Keratinocyte (primary cell): ENCODE measurements around the gene LHX3. TPM values are rescaled to one million over a fixed set of nuclear protein-coding genes. Genes with fewer than 3 reads are reported as not detected.

Experiments used
- DNase-seq: peaks from one replicate; pipeline ENCODE4 v3.0.0-alpha.2; 2011; ENCODE audit warnings: low read depth, missing footprints, low spot score
- FAIRE-seq: peaks from 2 replicates; lab custom pipeline; 2011; peaks lifted over from hg19 to GRCh38; lab: Jason Lieb, UNC
- H2AFZ ChIP-seq: 2 replicates; pipeline ENCODE4 v1.6.0; 2012; ENCODE audit warnings: low read length, control low read depth, inconsistent platforms; ENCODE audit not compliant: control insufficient read depth
- H3K27ac ChIP-seq: 2 replicates; pipeline ENCODE4 v1.5.1; 2011; ENCODE audit warnings: low read length; ENCODE audit not compliant: control insufficient read depth, insufficient read depth
- H3K27me3 ChIP-seq: 3 replicates; pipeline ENCODE4 v1.6.0; 2011; ENCODE audit warnings: low read length; ENCODE audit not compliant: control insufficient read depth, insufficient read depth; ENCODE audit errors: extremely low read depth
- H3K36me3 ChIP-seq, 2 experiments: 2 replicates in 1 of 2; 3 replicates in 1 of 2; pipeline ENCODE4 v1.5.1; 2011; ENCODE audit warnings: low read length in 2 of 2, mild to moderate bottlenecking in 1 of 2; ENCODE audit not compliant: control insufficient read depth in 2 of 2, insufficient read depth in 2 of 2; ENCODE audit errors: extremely low read depth in 1 of 2
- H3K4me1 ChIP-seq: 3 replicates; pipeline ENCODE4 v1.5.1; 2011; ENCODE audit warnings: low read length; ENCODE audit not compliant: control insufficient read depth, insufficient read depth; ENCODE audit errors: extremely low read depth
- H3K4me2 ChIP-seq: 3 replicates; pipeline ENCODE4 v1.6.0; 2011; ENCODE audit warnings: low read depth, low read length; ENCODE audit not compliant: control insufficient read depth, insufficient read depth; ENCODE audit errors: extremely low read depth
- H3K4me3 ChIP-seq, 3 experiments: fragments of 200-600 bp in 1 of 3; sonication (generic) in 1 of 3; 2 replicates in 2 of 3; 3 replicates in 1 of 3; pipeline ENCODE4 v1.5.1; 2011 to 2016; ENCODE audit warnings: low read length in 3 of 3, mild to moderate bottlenecking in 3 of 3, control low read depth in 2 of 3, inconsistent platforms in 1 of 3, low read depth in 1 of 3, mixed read lengths in 1 of 3, mixed run types in 1 of 3, moderate library complexity in 1 of 3; ENCODE audit not compliant: control insufficient read depth in 2 of 3, insufficient read depth in 2 of 3; ENCODE audit errors: extremely low read depth in 1 of 3
- H3K79me2 ChIP-seq: 2 replicates; pipeline ENCODE4 v1.6.0; 2012; ENCODE audit warnings: low read length; ENCODE audit not compliant: control insufficient read depth, insufficient read depth
- H3K9ac ChIP-seq: 3 replicates; pipeline ENCODE4 v1.6.0; 2011; ENCODE audit warnings: low read length; ENCODE audit not compliant: control insufficient read depth, insufficient read depth; ENCODE audit errors: extremely low read depth
- H3K9me1 ChIP-seq: 3 replicates; pipeline ENCODE4 v1.6.0; 2011; ENCODE audit warnings: low read length; ENCODE audit not compliant: control insufficient read depth, insufficient read depth; ENCODE audit errors: extremely low read depth
- H3K9me3 ChIP-seq: 2 replicates; pipeline ENCODE4 v1.5.1; 2012; ENCODE audit warnings: low read depth, low read length; ENCODE audit not compliant: control insufficient read depth
- H4K20me1 ChIP-seq: 3 replicates; pipeline ENCODE4 v1.6.0; 2011; ENCODE audit warnings: low read length; ENCODE audit not compliant: control insufficient read depth, insufficient read depth; ENCODE audit errors: extremely low read depth
- CTCF ChIP-seq, 3 experiments: IDR thresholded peaks in 1 of 3; conservative IDR thresholded peaks in 1 of 3; optimal IDR thresholded peaks in 1 of 3; 2 replicates in 2 of 3; 3 replicates in 1 of 3; pipeline versions ENCODE3 to v1.5.1; 2011; ENCODE audit warnings: low read length in 3 of 3, mild to moderate bottlenecking in 3 of 3, moderate library complexity in 2 of 3, control low read depth in 1 of 3, inconsistent platforms in 1 of 3; ENCODE audit not compliant: insufficient read depth in 2 of 3; ENCODE audit errors: extremely low read depth in 1 of 3
- EZH2 ChIP-seq: IDR thresholded peaks from one replicate; pipeline ENCODE4 v1.6.1; 2012; ENCODE audit warnings: inconsistent platforms, mild to moderate bottlenecking, low read length, moderate library complexity
- dilution Hi-C: fragments of 300-500 bp; cut with MboI; formaldehyde crosslinking; loops from one replicate; pipeline ENCODE4 v1.7.0; 2020; ENCODE audit warnings: low sequenced_read_pairs; ENCODE audit not compliant: extremely low pct_ligation_motif_present
- polyA plus RNA-seq, 5 experiments: library from polyadenylated mRNA; depleted of rRNA in 3 of 5; stranded (reverse) in 3 of 5; stranded (forward) in 1 of 5; unstranded in 1 of 5; fragments of >200 nt; gene quantifications; 1 replicate in 1 of 5; 2 replicates in 3 of 5; 3 replicates in 1 of 5; pipeline versions ENCODE4 v1.2.1 to v1.2.3, GENCODE V29; 2011 to 2012; ENCODE audit warnings: missing spikeins in 2 of 5, low read depth in 1 of 5, low replicate concordance in 1 of 5

Gene LHX3
- polyA plus RNA-seq, 1 donor (not counting 4 experiments of a cell fraction or from before 2014, with no cell fraction given) = not detected

GRCh38 chr9:136190656-136191055, 14.3 kb downstream of the LHX3 start:
- TF ChIP-seq CTCF (optimal IDR thresholded peaks at IDR 0.05 in 1 of 3, IDR thresholded peaks at IDR 0.05 in 1 of 3, conservative IDR thresholded peaks at IDR 0.05 in 1 of 3; ENCODE audit: extremely low read depth in 1 of 3, insufficient read depth in 2 of 3, low read length in 3 of 3) (no peak), EZH2 (no peak)
- no peaks in the 10 kb centered on the region for H3K4me1 ChIP-seq
- no peaks in the 10 kb centered on the region for H3K9me1 ChIP-seq
- no peaks in the 10 kb centered on the region for H4K20me1 ChIP-seq
- FAIRE-seq (no peak), DNase-seq (no peak)
- H2AFZ ChIP-seq = no peak overlapping the region
- H3K79me2 ChIP-seq = no peaks in the 10 kb centered on the region
- H3K9me3 ChIP-seq = no peaks in the 10 kb centered on the region
- no peak overlapping the region for H3K27ac ChIP-seq
- dilution Hi-C loops = no loop called here
- H3K36me3 ChIP-seq = no peaks in the 10 kb centered on the region
- H3K9ac ChIP-seq = no peak overlapping the region
- H3K4me3 ChIP-seq = no peak overlapping the region
- peaks cover 87% of the 10 kb centered on the region for H3K27me3 ChIP-seq
- no peak overlapping the region for H3K4me2 ChIP-seq

- no peak overlapping the region for H3K9ac ChIP-seq
- H2AFZ ChIP-seq = no peak overlapping the region
- no peak overlapping the region for H3K4me3 ChIP-seq
- dilution Hi-C loops = no loop called here
- FAIRE-seq (no peak), DNase-seq (no peak)
- H3K4me2 ChIP-seq = no peak overlapping the region
- H3K27me3 ChIP-seq = peaks cover 84% of the 10 kb centered on the region
- no peaks in the 10 kb centered on the region for H4K20me1 ChIP-seq
- no peaks in the 10 kb centered on the region for H3K9me3 ChIP-seq
- H3K36me3 ChIP-seq = no peaks in the 10 kb centered on the region
- TF ChIP-seq EZH2 (no peak), CTCF (optimal IDR thresholded peaks at IDR 0.05 in 1 of 3, IDR thresholded peaks at IDR 0.05 in 1 of 3, conservative IDR thresholded peaks at IDR 0.05 in 1 of 3; ENCODE audit: extremely low read depth in 1 of 3, insufficient read depth in 2 of 3, low read length in 3 of 3) (no peak)
- H3K79me2 ChIP-seq = no peaks in the 10 kb centered on the region
- no peaks in the 10 kb centered on the region for H3K9me1 ChIP-seq
- H3K27ac ChIP-seq = no peak overlapping the region
- H3K4me1 ChIP-seq = no peaks in the 10 kb centered on the region
Observed at GRCh38 chr9:136190237-136190601, 14.7 kb downstream of the LHX3 start.
